HCT116 (cell line): Measurements from ENCODE around the gene FMN1. TPM values are rescaled to one million over a fixed set of nuclear protein-coding genes. Genes with fewer than 3 reads are reported as not detected.

Source experiments
- ATAC-seq: fragments of 200-7000 bp; cut with Tn5 transposase; 2 replicates; pipeline ENCODE4 v1.9.1; 2020; ENCODE audit warnings: mild to moderate bottlenecking, moderate library complexity
- BruUV-seq: library from RNA; stranded (reverse); fragments of 400-500 nt; replicated peaks from 2 replicates; lab custom pipeline; 2021; lab: Mats Ljungman, UMichigan
- CTCF ChIA-PET: fragments of 300-600 bp; sonication (Branson Sonifier 250); formaldehyde crosslinking; loops from one replicate; lab custom pipeline; 2021; ENCODE audit warnings: antibody characterized with exemption; lab: Charles Lee
- POLR2A ChIA-PET: fragments of 300-600, 350-600 bp; sonication (Branson Sonifier 250); formaldehyde crosslinking; loops from one replicate; lab custom pipeline; 2021; ENCODE audit warnings: antibody characterized with exemption; lab: Charles Lee
- RAD21 ChIA-PET, 2 experiments: fragments of 300-600 bp; sonication (Branson Sonifier 250); formaldehyde crosslinking; loops; one replicate each; lab custom pipeline; 2023; ENCODE audit warnings: low total read pairs in 2 of 2; ENCODE audit not compliant: uncharacterized antibody in 2 of 2, unreplicated experiment in 2 of 2, low non-redundant PET in 1 of 2; lab: Charles Lee
- DNase-seq: peaks from one replicate; pipeline ENCODE4 v3.0.0-alpha.2; 2010; ENCODE audit warnings: low read depth, low spot score
- H2AFZ ChIP-seq: fragments of 200-600 bp; shearing (Covaris generic), sonication (generic); 2 replicates; pipeline ENCODE4 v1.6.1; 2017; ENCODE audit warnings: low read depth, mixed run types, mixed read lengths, antibody characterized with exemption, low read length; ENCODE audit not compliant: poor library complexity, severe bottlenecking
- H3K27ac ChIP-seq: 2 replicates; pipeline ENCODE4 v1.5.1; 2012; ENCODE audit warnings: low read depth, low read length
- H3K27me3 ChIP-seq: fragments of 200-600 bp; sonication (generic); 2 replicates; pipeline ENCODE4 v1.6.1; 2016; ENCODE audit warnings: mixed run types, low read length, mixed read lengths; ENCODE audit not compliant: insufficient read depth
- H3K36me3 ChIP-seq, 2 experiments: fragments of 200-500 bp in 1 of 2; fragments of 200-600 bp in 1 of 2; sonication (Bioruptor generic) in 1 of 2; sonication (generic) in 1 of 2; 2 replicates each; pipeline versions ENCODE4 v1.5.1 to v1.6.1; 2014 to 2016; ENCODE audit warnings: low read length in 2 of 2, inconsistent platforms in 1 of 2, mixed read lengths in 1 of 2, mixed run types in 1 of 2; ENCODE audit not compliant: insufficient read depth in 2 of 2, control insufficient read depth in 1 of 2
- H3K4me1 ChIP-seq, 2 experiments: fragments of 200-600 bp in 1 of 2; sonication (generic) in 1 of 2; 2 replicates each; pipeline versions ENCODE4 v1.5.1 to v1.6.1; 2012 to 2017; ENCODE audit warnings: low read length in 2 of 2, inconsistent platforms in 1 of 2, mild to moderate bottlenecking in 1 of 2, mixed read lengths in 1 of 2, mixed run types in 1 of 2, moderate library complexity in 1 of 2; ENCODE audit not compliant: insufficient read depth in 2 of 2, control insufficient read depth in 1 of 2
- H3K4me2 ChIP-seq: fragments of 200-600 bp; sonication (generic); 2 replicates; pipeline ENCODE4 v1.6.1; 2017; ENCODE audit warnings: mixed run types, low read length, mixed read lengths
- H3K4me3 ChIP-seq, 2 experiments: fragments of 200-600 bp in 1 of 2; sonication (generic) in 1 of 2; replicated peaks in 1 of 2; 2 replicates each; pipeline ENCODE4 v1.5.1; 2011 to 2016; ENCODE audit warnings: low read length in 2 of 2, control low read depth in 1 of 2, low read depth in 1 of 2, mild to moderate bottlenecking in 1 of 2, mixed read lengths in 1 of 2, mixed run types in 1 of 2
- H3K79me2 ChIP-seq: fragments of 200-600 bp; sonication (generic); 2 replicates; pipeline ENCODE4 v1.6.1; 2017; ENCODE audit warnings: mild to moderate bottlenecking, mixed run types, low read length, moderate library complexity, mixed read lengths; ENCODE audit not compliant: insufficient read depth
- H3K9ac ChIP-seq: fragments of 200-600 bp; sonication (generic); 2 replicates; pipeline ENCODE4 v1.6.1; 2016; ENCODE audit warnings: low read length, mixed read lengths
- H3K9me2 ChIP-seq: fragments of 200-600 bp; sonication (generic), shearing (Covaris generic); 2 replicates; pipeline ENCODE4 v1.6.1; 2017; ENCODE audit warnings: mixed run types, mild to moderate bottlenecking, moderate library complexity; ENCODE audit not compliant: insufficient read depth
- H3K9me3 ChIP-seq, 2 experiments: fragments of 200-500 bp in 1 of 2; fragments of 200-600 bp in 1 of 2; sonication (Bioruptor generic) in 1 of 2; sonication (generic) in 1 of 2; 2 replicates each; pipeline ENCODE4 v1.6.1; 2014 to 2017; ENCODE audit warnings: low read length in 2 of 2, mixed read lengths in 2 of 2, inconsistent platforms in 1 of 2, low read depth in 1 of 2, mild to moderate bottlenecking in 1 of 2, mixed run types in 1 of 2, moderate library complexity in 1 of 2; ENCODE audit not compliant: control insufficient read depth in 1 of 2, insufficient read depth in 1 of 2
- H4K20me1 ChIP-seq: fragments of 200-600 bp; sonication (generic), shearing (Covaris generic); 2 replicates; pipeline ENCODE4 v1.6.1; 2017; ENCODE audit warnings: mixed run types, mild to moderate bottlenecking, moderate library complexity; ENCODE audit not compliant: insufficient read depth
- CBX3 ChIP-seq: IDR thresholded peaks from 2 replicates; pipeline ENCODE4 v1.6.1; 2012; ENCODE audit warnings: low read depth
- ELF1 ChIP-seq: IDR thresholded peaks from 2 replicates; pipeline ENCODE4 v1.6.1; 2012; ENCODE audit warnings: low read depth, borderline replicate concordance
- EZH2 ChIP-seq: fragments of 200-600 bp; sonication (generic); IDR thresholded peaks from 2 replicates; pipeline ENCODE4 v1.6.1; 2017; ENCODE audit warnings: antibody characterized with exemption, mixed run types
- EZH2phosphoT487 ChIP-seq: fragments of 200-600 bp; IDR thresholded peaks from 2 replicates; pipeline ENCODE4 v1.6.1; 2018; ENCODE audit warnings: antibody characterized with exemption, borderline replicate concordance
- FOSL1 ChIP-seq: IDR thresholded peaks from 2 replicates; pipeline ENCODE4 v1.6.1; 2012; ENCODE audit warnings: low read depth
- POLR2AphosphoS5 ChIP-seq: IDR thresholded peaks from 2 replicates; pipeline ENCODE4 v1.6.1; 2011; ENCODE audit warnings: mild to moderate bottlenecking, low read depth, low read length, moderate library complexity
- RAD21 ChIP-seq: IDR thresholded peaks from 2 replicates; pipeline ENCODE4 v1.6.1; 2012; ENCODE audit warnings: low read depth, mild to moderate bottlenecking
- SP1 ChIP-seq: IDR thresholded peaks from 2 replicates; pipeline ENCODE4 v1.6.1; 2012; ENCODE audit warnings: low read depth
- SRF ChIP-seq: IDR thresholded peaks from 2 replicates; pipeline ENCODE4 v1.6.1; 2012; ENCODE audit warnings: low read depth
- TCF7L2 ChIP-seq: IDR thresholded peaks from 2 replicates; pipeline ENCODE4 v1.7.0; 2011; ENCODE audit warnings: borderline replicate concordance, inconsistent platforms; ENCODE audit not compliant: insufficient read depth, insufficient read length; ENCODE audit errors: extremely low read depth
- ZFX ChIP-seq: fragments of 450-650 bp; IDR thresholded peaks from 2 replicates; pipeline ENCODE4 v1.6.1; 2017
- ZNF274 ChIP-seq: fragments of 200-500 bp; sonication (Bioruptor generic); IDR thresholded peaks from 2 replicates; pipeline ENCODE4 v1.6.1; 2014; ENCODE audit warnings: mild to moderate bottlenecking, low read depth, low read length, inconsistent platforms
- intact Hi-C: fragments of 100-400 bp; cut with micrococcal nuclease; formaldehyde crosslinking; loops from 2 replicates; pipeline ENCODE4 v1.10.0; 2022
- total RNA-seq: library from RNA; stranded (reverse); gene quantifications from one replicate; pipeline ENCODE4 v1.2.1, GENCODE V29; 2021; ENCODE audit not compliant: unreplicated experiment
- TF ChIP-seq, protein P1 (sequence below): IDR thresholded peaks from 2 replicates; pipeline ENCODE4 v1.6.1; 2012
- TF ChIP-seq, protein P2 (sequence below), 3 experiments: fragments of 200-600 bp in 1 of 3; sonication (generic) in 1 of 3; IDR thresholded peaks in 2 of 3; conservative IDR thresholded peaks in 1 of 3; 2 replicates each; pipeline ENCODE4 v1.5.1; 2012 to 2017; ENCODE audit warnings: low read depth in 2 of 3, low read length in 2 of 3, antibody characterized with exemption in 1 of 3, borderline replicate concordance in 1 of 3, control low read depth in 1 of 3, mild to moderate bottlenecking in 1 of 3, mixed read lengths in 1 of 3, mixed run types in 1 of 3, moderate library complexity in 1 of 3; ENCODE audit not compliant: insufficient read depth in 1 of 3
- TF ChIP-seq, protein P3 (sequence below): IDR thresholded peaks from 2 replicates; pipeline ENCODE4 v1.6.1; 2012

Gene FMN1
- total RNA-seq, 1 experiment from 2014 or later = 0.39 TPM

DNA sequence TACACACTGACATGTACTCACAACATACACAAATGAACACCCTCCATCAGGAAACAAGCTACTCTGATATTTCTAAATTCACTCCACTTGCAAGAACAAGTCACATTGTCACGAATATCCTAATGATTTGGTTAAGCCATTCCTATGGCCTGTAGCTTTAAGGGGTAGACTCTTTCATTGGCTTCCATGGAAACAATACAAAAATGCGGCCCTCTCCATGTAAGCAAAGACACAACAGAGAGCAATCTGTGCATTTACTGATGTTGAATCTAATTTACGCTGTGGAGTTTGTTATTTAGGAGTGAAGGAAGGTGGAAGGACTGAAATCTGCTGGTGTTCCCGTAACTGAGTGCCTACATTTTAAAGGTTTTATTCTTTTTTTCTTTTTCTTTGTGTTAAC is 114.5 kb downstream of the FMN1 start (continued):
- TF ChIP-seq EZH2 (no peak), EZH2phosphoT487 (no peak), SP1 (no peak), ZFX (no peak), ELF1 (no peak), ZNF274 (no peak), TCF7L2 (no peak), POLR2AphosphoS5 (no peak)

DNA sequence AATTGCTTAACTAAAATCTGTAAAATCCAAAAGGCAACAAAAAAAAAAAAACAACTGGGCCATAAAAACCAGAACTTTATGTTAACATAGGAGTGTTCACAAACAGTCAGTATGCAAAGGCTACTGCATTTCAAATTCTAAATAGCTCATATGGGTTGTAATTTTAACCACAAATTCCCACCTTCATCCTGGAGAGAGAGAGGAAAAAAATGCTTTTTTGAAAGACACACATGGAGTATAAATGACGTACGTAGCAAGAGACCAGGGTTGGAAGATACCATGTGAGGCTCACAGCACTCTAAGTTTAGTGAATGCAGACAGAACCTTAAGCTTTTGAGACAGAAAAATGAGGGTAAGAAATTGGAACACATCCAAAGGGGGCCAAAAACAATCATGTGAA is 115.9 kb downstream of the FMN1 start:
- POLR2A ChIA-PET = no interaction called here
- Histone ChIP-seq H3K9ac (no peak overlapping the region), H3K27me3 (no peaks in the 10 kb centered on the region), H3K27ac (no peak overlapping the region), H3K79me2 (no peaks in the 10 kb centered on the region), H3K9me2 (no peaks in the 10 kb centered on the region), H4K20me1 (no peaks in the 10 kb centered on the region), H3K4me3 (no peak overlapping the region), H3K4me2 (no peak overlapping the region), H3K36me3 (no peaks in the 10 kb centered on the region), H3K4me1 (peaks cover 5 to 7% of the 10 kb centered on the region in 2 experiments), H3K9me3 (no peaks in the 10 kb centered on the region), H2AFZ (no peak overlapping the region)
- RAD21 ChIA-PET = no interaction called here
- no peak for TF ChIP-seq EZH2phosphoT487
- TF ChIP-seq CBX3 = no peak
- TF ChIP-seq, protein P1, sequence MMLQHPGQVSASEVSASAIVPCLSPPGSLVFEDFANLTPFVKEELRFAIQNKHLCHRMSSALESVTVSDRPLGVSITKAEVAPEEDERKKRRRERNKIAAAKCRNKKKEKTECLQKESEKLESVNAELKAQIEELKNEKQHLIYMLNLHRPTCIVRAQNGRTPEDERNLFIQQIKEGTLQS = no peak
- TF ChIP-seq TCF7L2 = no peak
- TF ChIP-seq RAD21 = no peak
- no peak for TF ChIP-seq SRF
- TF ChIP-seq EZH2 = no peak
- TF ChIP-seq FOSL1 = no peak
- TF ChIP-seq, protein P2, sequence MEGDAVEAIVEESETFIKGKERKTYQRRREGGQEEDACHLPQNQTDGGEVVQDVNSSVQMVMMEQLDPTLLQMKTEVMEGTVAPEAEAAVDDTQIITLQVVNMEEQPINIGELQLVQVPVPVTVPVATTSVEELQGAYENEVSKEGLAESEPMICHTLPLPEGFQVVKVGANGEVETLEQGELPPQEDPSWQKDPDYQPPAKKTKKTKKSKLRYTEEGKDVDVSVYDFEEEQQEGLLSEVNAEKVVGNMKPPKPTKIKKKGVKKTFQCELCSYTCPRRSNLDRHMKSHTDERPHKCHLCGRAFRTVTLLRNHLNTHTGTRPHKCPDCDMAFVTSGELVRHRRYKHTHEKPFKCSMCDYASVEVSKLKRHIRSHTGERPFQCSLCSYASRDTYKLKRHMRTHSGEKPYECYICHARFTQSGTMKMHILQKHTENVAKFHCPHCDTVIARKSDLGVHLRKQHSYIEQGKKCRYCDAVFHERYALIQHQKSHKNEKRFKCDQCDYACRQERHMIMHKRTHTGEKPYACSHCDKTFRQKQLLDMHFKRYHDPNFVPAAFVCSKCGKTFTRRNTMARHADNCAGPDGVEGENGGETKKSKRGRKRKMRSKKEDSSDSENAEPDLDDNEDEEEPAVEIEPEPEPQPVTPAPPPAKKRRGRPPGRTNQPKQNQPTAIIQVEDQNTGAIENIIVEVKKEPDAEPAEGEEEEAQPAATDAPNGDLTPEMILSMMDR (IDR thresholded peaks at IDR 0.05 in 2 of 3, conservative IDR thresholded peaks at IDR 0.05 in 1 of 3; ENCODE audit: borderline replicate concordance in 1 of 3, insufficient read depth in 1 of 3, low read depth in 2 of 3, low read length in 2 of 3) = no peak
- TF ChIP-seq, protein P3, sequence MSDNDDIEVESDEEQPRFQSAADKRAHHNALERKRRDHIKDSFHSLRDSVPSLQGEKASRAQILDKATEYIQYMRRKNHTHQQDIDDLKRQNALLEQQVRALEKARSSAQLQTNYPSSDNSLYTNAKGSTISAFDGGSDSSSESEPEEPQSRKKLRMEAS = no peak
- intact Hi-C loops = loop anchor here (5.0 kb wide), 1 partner anchor 56 kb away; no protein-coding TSS in a partner anchor
- CTCF ChIA-PET = interaction anchor here (1.2 to 1.6 kb wide), 3 partner anchors 8 to 416 kb away, joined by 3 to 5 read pairs (median 4); no protein-coding TSS in a partner anchor
- BruUV-seq = no TSS peak
- DNase-seq = no peak
- no peak for ATAC-seq
